HS-27A (cell line): Measurements from ENCODE around the gene SIRT2.
"Not testable (repeated sequence)": the region's sequence is repeated elsewhere in the genome, so short reads cannot be mapped to it uniquely, and the experiment has no call there.

Experiments
- DNase-seq: peaks from one replicate; pipeline ENCODE4 v3.0.0-alpha.2; 2012; ENCODE audit warnings: low read depth, missing footprints

Gene SIRT2

GRCh38 chr19:38830039-38830733, 69.2 kb downstream of the SIRT2 start:
- no peak for DNase-seq

GRCh38 chr19:38829203-38829602, 70.2 kb downstream of the SIRT2 start:
- not testable (repeated sequence) for DNase-seq
